Parathyroid adenoma (tissue), 2 donors: ENCODE results near the gene TMSB4X.

Experiments
- H2AFZ ChIP-seq: fragments of 300-600 bp; sonication (generic); one replicate; pipeline ENCODE4 v1.7.0; 2017; ENCODE audit warnings: antibody characterized with exemption, mild to moderate bottlenecking
- H3K27ac ChIP-seq: fragments of 300-600 bp; sonication (generic); one replicate; pipeline ENCODE4 v1.7.0; 2017
- H3K27me3 ChIP-seq: fragments of 300-600 bp; sonication (generic); one replicate; pipeline ENCODE4 v1.7.0; 2017; ENCODE audit warnings: low read length; ENCODE audit not compliant: control insufficient read depth, insufficient read depth
- H3K36me3 ChIP-seq: fragments of 300-600 bp; sonication (generic); one replicate; pipeline ENCODE4 v1.7.0; 2017; ENCODE audit warnings: low read length; ENCODE audit not compliant: control insufficient read depth, insufficient read depth
- H3K4me1 ChIP-seq: fragments of 300-600 bp; sonication (generic); one replicate; pipeline ENCODE4 v1.7.0; 2017; ENCODE audit warnings: control low read depth
- H3K4me2 ChIP-seq: fragments of 300-600 bp; sonication (generic); one replicate; pipeline ENCODE4 v1.7.0; 2017; ENCODE audit warnings: low read length
- H3K4me3 ChIP-seq: fragments of 300-600 bp; sonication (generic); one replicate; pipeline ENCODE4 v1.7.0; 2017; ENCODE audit warnings: low read depth, low read length
- H3K79me2 ChIP-seq: fragments of 300-600 bp; sonication (generic); one replicate; pipeline ENCODE4 v1.7.0; 2017; ENCODE audit warnings: control low read depth
- H3K9ac ChIP-seq: fragments of 300-600 bp; sonication (generic); one replicate; pipeline ENCODE4 v1.7.0; 2017; ENCODE audit warnings: mild to moderate bottlenecking
- H3K9me3 ChIP-seq: fragments of 300-600 bp; sonication (generic); one replicate; pipeline ENCODE4 v1.7.0; 2017; ENCODE audit warnings: low read length; ENCODE audit not compliant: control insufficient read depth
- CTCF ChIP-seq: fragments of 300-600 bp; sonication (generic); IDR thresholded peaks from one replicate; pipeline ENCODE4 v1.7.0; 2017; ENCODE audit warnings: antibody characterized with exemption, mild to moderate bottlenecking
- donor health status: primary hyperparathyroidism.

The TMSB4X gene

GRCh38 chrX:12974796-12975669 lies at the start of gene TMSB4X:
Gene TMSB4X, plus strand, starts transcription at chrX:12975110.
- Histone ChIP-seq H3K27ac (peak within 1 kb of the TSS; percentile 80), H3K4me3 (peak within 1 kb of the TSS; percentile 73), H3K4me2 (peak within 1 kb of the TSS; percentile 76), H3K4me1 (no peaks in the 10 kb centered on the region), H3K9ac (peak within 1 kb of the TSS; percentile 67), H3K79me2 (no peaks in the 10 kb centered on the region), H2AFZ (peak within 1 kb of the TSS; percentile 83), H3K9me3 (no peaks in the 10 kb centered on the region), H3K27me3 (no peaks in the 10 kb centered on the region), H3K36me3 (no peaks in the 10 kb centered on the region)
- no peak for TF ChIP-seq CTCF

GRCh38 chrX:12929701-12930100 lies 45.2 kb upstream of the TMSB4X start:
- no peak for TF ChIP-seq CTCF
- Histone ChIP-seq H2AFZ (no peak overlapping the region), H3K9me3 (no peaks in the 10 kb centered on the region), H3K9ac (no peak overlapping the region), H3K4me1 (no peaks in the 10 kb centered on the region), H3K27ac (no peak overlapping the region), H3K4me3 (no peak overlapping the region), H3K27me3 (no peaks in the 10 kb centered on the region), H3K79me2 (no peaks in the 10 kb centered on the region), H3K4me2 (no peak overlapping the region), H3K36me3 (no peaks in the 10 kb centered on the region)

GRCh38 chrX:12930150-12930549 lies 44.8 kb upstream of the TMSB4X start:
- H3K9me3 ChIP-seq: no peaks in the 10 kb centered on the region
- no peaks in the 10 kb centered on the region for H3K27me3 ChIP-seq
- TF ChIP-seq CTCF: no peak
- H3K36me3 ChIP-seq: no peaks in the 10 kb centered on the region
- no peak overlapping the region for H3K4me2 ChIP-seq
- no peak overlapping the region for H3K9ac ChIP-seq
- no peak overlapping the region for H3K27ac ChIP-seq
- no peaks in the 10 kb centered on the region for H3K79me2 ChIP-seq
- no peaks in the 10 kb centered on the region for H3K4me1 ChIP-seq
- H2AFZ ChIP-seq: no peak overlapping the region
- H3K4me3 ChIP-seq: no peak overlapping the region

GRCh38 chrX:12932244-12932643 lies 42.7 kb upstream of the TMSB4X start:
- Histone ChIP-seq H3K27me3 (no peaks in the 10 kb centered on the region), H3K4me3 (no peak overlapping the region), H3K27ac (no peak overlapping the region), H3K4me1 (no peaks in the 10 kb centered on the region), H3K36me3 (no peaks in the 10 kb centered on the region), H3K9ac (no peak overlapping the region), H3K9me3 (no peaks in the 10 kb centered on the region), H2AFZ (no peak overlapping the region), H3K4me2 (no peak overlapping the region), H3K79me2 (no peaks in the 10 kb centered on the region)
- TF ChIP-seq CTCF: no peak

- no peaks in the 10 kb centered on the region for H3K79me2 ChIP-seq
- H2AFZ ChIP-seq: no peak overlapping the region
- no peak for TF ChIP-seq CTCF
- H3K27ac ChIP-seq: no peak overlapping the region
- no peaks in the 10 kb centered on the region for H3K27me3 ChIP-seq
- no peak overlapping the region for H3K4me2 ChIP-seq
- H3K36me3 ChIP-seq: no peaks in the 10 kb centered on the region
- no peak overlapping the region for H3K4me3 ChIP-seq
- H3K9ac ChIP-seq: no peak overlapping the region
- H3K4me1 ChIP-seq: no peaks in the 10 kb centered on the region
- no peaks in the 10 kb centered on the region for H3K9me3 ChIP-seq
Measured at GRCh38 chrX:12934850-12935249, 40.1 kb upstream of the TMSB4X start.
